HepG2 (cell line): ENCODE measurements around the gene APEX1. TPM values are rescaled to one million over a fixed set of nuclear protein-coding genes. Genes with fewer than 3 reads are reported as not detected.
"Not testable (repeated sequence)": the region's sequence is repeated elsewhere in the genome, so short reads cannot be mapped to it uniquely, and the experiment has no call there.

Experiments used
- ATAC-seq: fragments of 200-7000 bp; cut with Tn5 transposase; 3 replicates; pipeline ENCODE4 v1.9.1; 2020; ENCODE audit warnings: mild to moderate bottlenecking, moderate library complexity
- BruUV-seq: library from RNA; stranded (reverse); fragments of 400-500 nt; replicated peaks from 2 replicates; lab custom pipeline; 2021; lab: Mats Ljungman, UMichigan
- CTCF ChIA-PET: fragments of 300-600 bp; formaldehyde crosslinking; extraction: SDS; loops from one replicate; lab custom pipeline; 2021; ENCODE audit warnings: low total read pairs, inconsistent platforms, low intra/inter-chr PET ratio; lab: Yijun Ruan, JAX
- POLR2A ChIA-PET: fragments of 350-600 bp; sonication (Branson Sonifier 250); formaldehyde crosslinking; loops from one replicate; lab custom pipeline; 2020; ENCODE audit warnings: antibody characterized with exemption, inconsistent platforms; lab: Yijun Ruan, JAX
- DNase-seq: peaks from one replicate; pipeline ENCODE4 v3.0.0-alpha.2; 2015; ENCODE audit warnings: low spot score
- FAIRE-seq: peaks from 3 replicates; lab custom pipeline; 2011; peaks lifted over from hg19 to GRCh38; lab: Jason Lieb, UNC
- H2AFZ ChIP-seq: one replicate; pipeline ENCODE4 v1.6.1; 2011; ENCODE audit warnings: low read length, inconsistent platforms
- H3K27ac ChIP-seq: fragments of 300-600 bp; 3 replicates; pipeline ENCODE4 v1.8.0; 2011; ENCODE audit warnings: mixed run types, mild to moderate bottlenecking, mixed read lengths, low read length, inconsistent platforms; ENCODE audit not compliant: insufficient read depth; ENCODE audit errors: extremely low read length
- H3K27me3 ChIP-seq, 2 experiments: fragments of 200-600 bp in 1 of 2; 2 replicates in 1 of 2; 3 replicates in 1 of 2; pipeline versions ENCODE4 v1.6.0 to v1.8.0; 2011; ENCODE audit warnings: low read length in 2 of 2, mild to moderate bottlenecking in 2 of 2, moderate library complexity in 2 of 2, inconsistent platforms in 1 of 2; ENCODE audit not compliant: insufficient read depth in 2 of 2, control insufficient read depth in 1 of 2
- H3K36me3 ChIP-seq, 2 experiments: fragments of 200-600 bp in 1 of 2; replicated peaks in 1 of 2; 2 replicates in 1 of 2; 3 replicates in 1 of 2; pipeline versions ENCODE4 v1.5.1 to v1.8.0; 2011; ENCODE audit warnings: low read length in 2 of 2, inconsistent platforms in 1 of 2; ENCODE audit not compliant: insufficient read depth in 2 of 2, control insufficient read depth in 1 of 2
- H3K4me1 ChIP-seq: 2 replicates; pipeline ENCODE4 v1.5.1; 2012; ENCODE audit warnings: low read length, inconsistent platforms; ENCODE audit not compliant: insufficient read depth
- H3K4me2 ChIP-seq: 2 replicates; pipeline ENCODE4 v1.6.0; 2011; ENCODE audit warnings: low read depth, low read length, inconsistent platforms
- H3K4me3 ChIP-seq, 3 experiments: fragments of 200-600 bp in 1 of 3; sonication (generic), shearing (Covaris generic) in 1 of 3; replicated peaks in 1 of 3; 2 replicates each; pipeline ENCODE4 v1.5.1; 2011 to 2016; ENCODE audit warnings: low read length in 3 of 3, inconsistent platforms in 2 of 3, low read depth in 2 of 3, mild to moderate bottlenecking in 2 of 3, control low read depth in 1 of 3, mixed read lengths in 1 of 3; ENCODE audit not compliant: insufficient read depth in 1 of 3
- H3K79me2 ChIP-seq: one replicate; pipeline ENCODE4 v1.6.1; 2011; ENCODE audit warnings: low read length, inconsistent platforms; ENCODE audit not compliant: insufficient read depth
- H3K9ac ChIP-seq: 2 replicates; pipeline ENCODE4 v1.6.0; 2011; ENCODE audit warnings: mild to moderate bottlenecking, low read depth, low read length, inconsistent platforms; ENCODE audit not compliant: insufficient read depth
- H3K9me3 ChIP-seq: 2 replicates; pipeline ENCODE4 v1.5.1; 2012; ENCODE audit warnings: mild to moderate bottlenecking, low read length
- H4K20me1 ChIP-seq: 2 replicates; pipeline ENCODE4 v1.6.0; 2011; ENCODE audit warnings: inconsistent platforms, mild to moderate bottlenecking, low read length, moderate library complexity; ENCODE audit not compliant: insufficient read depth
- ATF7 ChIP-seq, 2 experiments: fragments of 450-650 bp in 1 of 2; sonication (generic) in 1 of 2; formaldehyde crosslinking in 1 of 2; IDR thresholded peaks; 2 replicates each; pipeline versions ENCODE4 v1.4.0 to v1.6.1; 2016 to 2020; ENCODE audit warnings: antibody characterized with exemption in 1 of 2, mild to moderate bottlenecking in 1 of 2, missing genetic modification reagents in 1 of 2
- CREB1 ChIP-seq, 2 experiments: fragments of 450-650 bp in 1 of 2; IDR thresholded peaks; 2 replicates each; pipeline ENCODE4 v1.6.1; 2016 to 2017; ENCODE audit warnings: control low read depth in 1 of 2, mild to moderate bottlenecking in 1 of 2, missing compliant biosample characterization in 1 of 2, missing genetic modification characterization in 1 of 2
- MAFK ChIP-seq, 2 experiments: IDR thresholded peaks in 1 of 2; conservative IDR thresholded peaks in 1 of 2; 2 replicates each; pipeline ENCODE4 v1.6.1; 2011; ENCODE audit warnings: improper control_type of control experiment in 2 of 2, low read length in 2 of 2
- NFE2L2 ChIP-seq: fragments of 150-350 bp; IDR thresholded peaks from 2 replicates; pipeline ENCODE4 v1.6.1; 2014; ENCODE audit warnings: low read length
- TBP ChIP-seq: sonication (generic); formaldehyde crosslinking; IDR thresholded peaks from 2 replicates; pipeline ENCODE4 v1.5.0; 2020; ENCODE audit warnings: missing genetic modification reagents
- WGBS: methylation state at CpG from one replicate; pipeline ENCODE4 v1.1.6; 2017; ENCODE audit warnings: low lambda C conversion rate; 5-methylcytosine and 5-hydroxymethylcytosine counted together
- in situ Hi-C: cut with HindIII; loops from 2 replicates; pipeline ENCODE4 v1.10.0; 2017; ENCODE audit warnings: low pct_unique_long_range_greater_than_20kb; ENCODE audit not compliant: extremely low pct_ligation_motif_present
- intact Hi-C: fragments of 100-400 bp; cut with micrococcal nuclease; formaldehyde crosslinking; loops from one replicate; pipeline ENCODE4 v1.10.0; 2022; ENCODE audit not compliant: unreplicated experiment
- polyA plus RNA-seq, 8 experiments: library from polyadenylated mRNA; depleted of rRNA in 3 of 8; stranded (reverse) in 7 of 8; unstranded in 1 of 8; fragments of >200 nt; fragmentation: Illumina TruSeq in 4 of 8; extraction: Trizol in 4 of 8; gene quantifications; 2 replicates each; pipeline versions ENCODE4 v1.2.1 to v1.2.3, GENCODE V29; 2011 to 2016; ENCODE audit warnings: low read depth in 4 of 8, missing spikeins in 1 of 8, mixed read lengths in 1 of 8; ENCODE audit not compliant: insufficient read depth in 1 of 8
- total RNA-seq, 5 experiments: library from RNA; depleted of rRNA; stranded (reverse); fragments of >200 nt; fragmentation: Illumina TruSeq; extraction: Trizol; gene quantifications; 2 replicates each; pipeline ENCODE4 v1.2.3, GENCODE V29; 2016; ENCODE audit warnings: low read depth in 1 of 5
- TF ChIP-seq, protein P1 (sequence below): sonication (generic); formaldehyde crosslinking; IDR thresholded peaks from 2 replicates; pipeline ENCODE4 v1.9.0; 2021; ENCODE audit warnings: missing genetic modification reagents, mild to moderate bottlenecking, borderline replicate concordance

Gene APEX1
- total and polyA plus RNA-seq, 2 of the 13 experiments (the other 11 are each of a cell fraction or from before 2014, with no cell fraction given): 171 to 405 TPM

- no TSS peak for BruUV-seq
- no peak for ATAC-seq
These were observed 8.1 kb upstream of the APEX1 start for GRCh38 chr14:20446889-20447288.

DNA sequence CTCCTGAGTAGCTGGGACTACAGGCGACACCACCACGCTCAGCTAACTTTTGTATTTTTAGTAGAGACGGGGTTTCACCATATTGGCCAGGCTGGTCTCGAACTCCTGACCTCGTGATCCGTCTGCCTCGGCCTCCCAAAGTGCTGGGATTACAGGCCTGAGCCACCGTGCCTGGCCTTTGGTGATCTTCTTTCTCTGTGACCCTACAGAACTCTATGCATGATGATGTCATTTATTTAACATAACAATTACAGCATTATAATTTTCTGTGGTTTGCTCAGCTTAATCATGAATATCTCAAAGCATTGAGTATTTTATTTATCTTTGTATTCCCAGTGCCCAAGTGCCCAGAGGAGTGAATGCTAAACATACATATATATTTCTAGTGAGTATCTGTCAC lies 2.2 kb upstream of the APEX1 start:
- H3K4me1 ChIP-seq: peaks cover 24% of the 10 kb centered on the region
- H3K4me3 ChIP-seq; H3K27ac ChIP-seq; DNase-seq; H2AFZ ChIP-seq; CTCF ChIA-PET; ATAC-seq; BruUV-seq; FAIRE-seq; H3K9ac ChIP-seq; H3K4me2 ChIP-seq; H3K9me3 ChIP-seq; intact Hi-C loops; H4K20me1 ChIP-seq; H3K27me3 ChIP-seq; TF ChIP-seq CREB1, ATF7 (CRISPR knock-in tag; IDR thresholded peaks at IDR 0.05): not testable (repeated sequence)
- H3K79me2 ChIP-seq: peaks cover 30% of the 10 kb centered on the region
- H3K36me3 ChIP-seq: peaks cover 25 to 58% of the 10 kb centered on the region in 2 experiments
- TF ChIP-seq CREB1 (IDR thresholded peaks at IDR 0.05): 0 out of 2 replicates have a peak, but pooled peaks have one; percentile 16
- peak; percentile 96 for TF ChIP-seq ATF7 (IDR thresholded peaks at IDR 0.05)
- in situ Hi-C loops: loop anchor here (25.0 kb wide), 2 partner anchors 116 to 159 kb away; partner anchors contain the start of genes CCNB1IP1 and PARP2
- POLR2A ChIA-PET: interaction anchor here (1.0 to 4.0 kb wide), 3 partner anchors 9 to 40 kb away, joined by 3 to 54 read pairs (median 4); partner anchors contain the start of genes PIP4P1 and TEP1
- 96% methylated on average over 8 of the region's 8 CpGs for WGBS

More at GRCh38 chr14:20446889-20447288, 8.1 kb upstream of the APEX1 start:
- Histone ChIP-seq H3K4me3 (no peak overlapping the region), H3K36me3 (peaks cover 22 to 61% of the 10 kb centered on the region in 2 experiments), H3K27me3 (no peaks in the 10 kb centered on the region), H3K4me2 (no peak overlapping the region), H3K9ac (no peak overlapping the region), H3K9me3 (no peaks in the 10 kb centered on the region), H3K79me2 (no peaks in the 10 kb centered on the region), H2AFZ (no peak overlapping the region), H4K20me1 (no peaks in the 10 kb centered on the region)
- in situ Hi-C loops (no loop called here), intact Hi-C loops (no loop called here)
- CTCF ChIA-PET: no interaction called here
- POLR2A ChIA-PET: interaction anchor here (3.3 kb wide), 1 partner anchor 8 kb away, joined by 18 read pairs; the partner anchor contains the start of genes APEX1 and OSGEP
- DNase-seq: no peak
- TF ChIP-seq, protein P1, sequence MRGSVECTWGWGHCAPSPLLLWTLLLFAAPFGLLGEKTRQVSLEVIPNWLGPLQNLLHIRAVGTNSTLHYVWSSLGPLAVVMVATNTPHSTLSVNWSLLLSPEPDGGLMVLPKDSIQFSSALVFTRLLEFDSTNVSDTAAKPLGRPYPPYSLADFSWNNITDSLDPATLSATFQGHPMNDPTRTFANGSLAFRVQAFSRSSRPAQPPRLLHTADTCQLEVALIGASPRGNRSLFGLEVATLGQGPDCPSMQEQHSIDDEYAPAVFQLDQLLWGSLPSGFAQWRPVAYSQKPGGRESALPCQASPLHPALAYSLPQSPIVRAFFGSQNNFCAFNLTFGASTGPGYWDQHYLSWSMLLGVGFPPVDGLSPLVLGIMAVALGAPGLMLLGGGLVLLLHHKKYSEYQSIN (CRISPR knock-in tag): no peak
- TF ChIP-seq NFE2L2 (peak; percentile 96), TBP (CRISPR knock-in tag) (no peak), MAFK (conservative IDR thresholded peaks at IDR 0.05 in 1 of 2, IDR thresholded peaks at IDR 0.05 in 1 of 2; ENCODE audit: low read length in 2 of 2) (peak; percentile 69 to 76)
- TF ChIP-seq, all 625 proteins: peak for 2
- Histone ChIP-seq H3K27ac (peak overlapping the region; percentile 31), H3K4me1 (peaks cover 18% of the 10 kb centered on the region)
- WGBS: over 99% methylated on average over 5 of the region's 5 CpGs
- no peak for FAIRE-seq
